Kidney (tissue), 14 donors: Measurements from ENCODE around the gene DNAJB7. TPM values are rescaled to one million over a fixed set of nuclear protein-coding genes. Genes with fewer than 3 reads are reported as not detected.
A peak's percentile ranks its signal among the peaks of the same experiment; 100 is the strongest.
"Not testable (repeated sequence)": the region's sequence is repeated elsewhere in the genome, so short reads cannot be mapped to it uniquely, and the experiment has no call there.

ENCODE experiments used
- DNase-seq, 5 donors: peaks; one replicate each; pipeline ENCODE4 v3.0.0-alpha.2; 2013 to 2020
- FAIRE-seq: peaks from 2 replicates; lab custom pipeline; 2012; peaks lifted over from hg19 to GRCh38; lab: Jason Lieb, UNC
- H3K27ac ChIP-seq, 2 donors: one replicate each; pipeline ENCODE4 v1.7.0; 2013; ENCODE audit warnings: low read depth in 2 of 2, low read length in 2 of 2, inconsistent platforms in 1 of 2
- H3K27me3 ChIP-seq: one replicate; pipeline ENCODE4 v1.7.1; 2013; ENCODE audit warnings: low read length, inconsistent platforms; ENCODE audit not compliant: control insufficient read depth, insufficient read depth
- H3K36me3 ChIP-seq, 3 donors: one replicate each; pipeline versions ENCODE4 v1.7.0 to v1.7.1; 2013; ENCODE audit warnings: low read length in 3 of 3, control low read depth in 1 of 3, inconsistent platforms in 1 of 3; ENCODE audit not compliant: insufficient read depth in 3 of 3, control insufficient read depth in 2 of 3
- H3K4me1 ChIP-seq, 3 donors: one replicate each; pipeline versions ENCODE4 v1.7.0 to v1.7.1; 2013; ENCODE audit warnings: low read length in 3 of 3, inconsistent platforms in 1 of 3, low read depth in 1 of 3; ENCODE audit not compliant: control insufficient read depth in 2 of 3, insufficient read depth in 2 of 3
- H3K4me3 ChIP-seq, 3 donors: one replicate each; pipeline versions ENCODE4 v1.7.0 to v1.8.1; 2013; ENCODE audit warnings: low read length in 3 of 3, control low read depth in 1 of 3, inconsistent platforms in 1 of 3
- H3K9ac ChIP-seq, 3 donors: one replicate each; pipeline versions ENCODE4 v1.7.0 to v1.7.1; 2013; ENCODE audit warnings: low read length in 3 of 3, control low read depth in 1 of 3, inconsistent platforms in 1 of 3
- H3K9me3 ChIP-seq, 3 donors: one replicate each; pipeline versions ENCODE4 v1.7.0 to v1.7.1; 2013; ENCODE audit warnings: low read length in 3 of 3, control low read depth in 1 of 3, inconsistent platforms in 1 of 3; ENCODE audit not compliant: control insufficient read depth in 2 of 3, insufficient read depth in 1 of 3
- CTCF ChIP-seq: IDR thresholded peaks from 3 replicates; pipeline ENCODE4 v1.5.1; 2012; ENCODE audit warnings: mild to moderate bottlenecking, moderate library complexity, borderline replicate concordance; ENCODE audit not compliant: insufficient read depth; ENCODE audit errors: extremely low read depth
- intact Hi-C: fragments of 100-400 bp; cut with DNase I; formaldehyde crosslinking; loops from one replicate; pipeline ENCODE4 v1.11.1; 2022
- polyA plus RNA-seq: library from polyadenylated mRNA; stranded (reverse); fragments of 350-450 nt; fragmentation: Illumina TruSeq; extraction: RNeasy Lipid Tissue Mini Kit (QIAGEN cat#74804); gene quantifications from one replicate; pipeline ENCODE4 v1.2.3, GENCODE V29; 2014; ENCODE audit warnings: low read depth, low replicate concordance; ENCODE audit not compliant: insufficient read depth
- total RNA-seq: library from RNA; stranded (reverse); fragmentation: NEBNext Ultra II Directional; extraction: Animal tissue kit (Norgen Biotek cat#: 25700); gene quantifications from one replicate; pipeline ENCODE4 v1.2.1, GENCODE V29; 2021
- donor health status: control.
- donor health status: control.
- donor health status: control.
- donor health status: control.
- donor health status: control.
- donor health status: DM: yes; HTN: yes; CAD: no.
- donor health status: Normal renal cell carcinoma (clear cell type).

The DNAJB7 gene
- total and polyA plus RNA-seq, 2 donors from 2014 or later: not detected

- FAIRE-seq: no peak
- peaks cover 8 to 22% (median 10%) of the 10 kb centered on the region in 3 donors for H3K4me1 ChIP-seq
Observed at GRCh38 chr22:40855071-40855978, 6.6 kb downstream of the DNAJB7 start.

DNA sequence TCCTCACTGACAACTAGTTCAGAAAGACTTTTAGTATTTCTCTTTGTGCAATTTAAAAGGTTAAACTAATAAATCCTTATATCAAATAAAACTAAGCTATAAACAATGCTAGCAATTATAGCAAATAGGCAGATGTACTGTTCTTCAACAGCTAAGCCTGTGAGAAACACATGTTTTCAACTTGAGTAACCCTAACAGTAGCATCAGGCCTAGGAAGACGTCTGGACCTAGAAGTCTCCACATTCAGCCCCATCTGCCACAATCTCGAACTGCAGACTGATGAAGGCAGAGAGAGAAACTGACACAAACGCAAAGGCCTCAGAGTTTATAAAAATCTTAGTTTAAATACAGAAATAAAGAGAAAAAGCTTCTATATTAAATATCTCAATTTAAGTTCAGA lies 8.0 kb downstream of the DNAJB7 start:
- no peak for FAIRE-seq
- intact Hi-C loops: no loop called here
- Histone ChIP-seq H3K9me3 (no peaks in the 10 kb centered on the region), H3K4me1 (peaks cover 8 to 22% (median 10%) of the 10 kb centered on the region in 3 donors), H3K27ac (no peak overlapping the region), H3K36me3 (peaks cover 0 to 14% (median 5%) of the 10 kb centered on the region in 3 donors), H3K9ac (peak overlapping the region; percentile 13 to 48 (median 39)), H3K4me3 (peak overlapping the region in 2 of 3 donors; percentile 46 to 98), H3K27me3 (no peaks in the 10 kb centered on the region)
- DNase-seq: peak in 1 of 5 donors; percentile 6
- no peak for TF ChIP-seq CTCF

More at GRCh38 chr22:40855071-40855978, 6.6 kb downstream of the DNAJB7 start:
- intact Hi-C loops: no loop called here
- Histone ChIP-seq H3K27ac (peak overlapping the region; percentile 98 to 100), H3K4me3 (peak overlapping the region; percentile 75 to 98 (median 96)), H3K9ac (peak overlapping the region; percentile 72 to 99 (median 99)), H3K27me3 (no peaks in the 10 kb centered on the region), H3K9me3 (no peaks in the 10 kb centered on the region), H3K36me3 (peaks cover 0 to 2% (median under 1%) of the 10 kb centered on the region in 3 donors)
- TF ChIP-seq CTCF: no peak
- DNase-seq: peak in 2 of 5 donors; percentile 19 to 20

- H3K36me3 ChIP-seq: peaks cover 0 to 20% (median 5%) of the 10 kb centered on the region in 3 donors
- DNase-seq: no peak
- H3K27ac ChIP-seq: peak overlapping the region in 1 of 2 donors; percentile 14
- peaks cover 8 to 22% (median 10%) of the 10 kb centered on the region in 3 donors for H3K4me1 ChIP-seq
- peak overlapping the region; percentile 3 to 31 (median 29) for H3K9ac ChIP-seq
- H3K4me3 ChIP-seq: peak overlapping the region in 2 of 3 donors; percentile 46 to 98
- no peaks in the 10 kb centered on the region for H3K9me3 ChIP-seq
- no peak for TF ChIP-seq CTCF
- intact Hi-C loops: no loop called here
- H3K27me3 ChIP-seq: no peaks in the 10 kb centered on the region
- no peak for FAIRE-seq
Observed at GRCh38 chr22:40853333-40853732, 8.6 kb downstream of the DNAJB7 start.

GRCh38 chr22:40845816-40846215 lies 16.1 kb downstream of the DNAJB7 start:
- H3K27me3 ChIP-seq, H3K9me3 ChIP-seq, H3K4me1 ChIP-seq, intact Hi-C loops, H3K4me3 ChIP-seq, H3K9ac ChIP-seq, H3K27ac ChIP-seq, DNase-seq, FAIRE-seq: not testable (repeated sequence)
- H3K36me3 ChIP-seq: peaks cover 10 to 73% (median 17%) of the 10 kb centered on the region in 3 donors
